OCI-LY1 (cell line): ENCODE data around the gene ADAMTSL4.

Experiments used
- H2AFZ ChIP-seq: fragments of 200-600 bp; sonication (generic), shearing (Covaris generic); 2 replicates; pipeline ENCODE4 v1.6.0; 2014; ENCODE audit warnings: antibody characterized with exemption, mild to moderate bottlenecking, low read length
- H3F3A ChIP-seq: fragments of 200-600 bp; sonication (generic), shearing (Covaris generic); 2 replicates; pipeline ENCODE4 v1.6.0; 2014; ENCODE audit warnings: mild to moderate bottlenecking, antibody characterized with exemption, low read length, moderate library complexity; ENCODE audit not compliant: insufficient read depth
- H3K27ac ChIP-seq: fragments of 200-600 bp; sonication (generic); 2 replicates; pipeline ENCODE4 v1.5.1; 2014; ENCODE audit warnings: low read length, mixed run types, mild to moderate bottlenecking, low read depth; ENCODE audit not compliant: poor library complexity, severe bottlenecking
- H3K27me3 ChIP-seq: fragments of 200-600 bp; sonication (generic); 2 replicates; pipeline ENCODE4 v1.6.0; 2014; ENCODE audit warnings: antibody characterized with exemption, mild to moderate bottlenecking, low read length, moderate library complexity; ENCODE audit not compliant: insufficient read depth
- H3K36me3 ChIP-seq: fragments of 200-600 bp; sonication (generic); 2 replicates; pipeline ENCODE4 v1.6.1; 2014; ENCODE audit warnings: mild to moderate bottlenecking, antibody characterized with exemption, low read length, moderate library complexity, mixed read lengths; ENCODE audit not compliant: insufficient read depth
- H3K4me1 ChIP-seq: fragments of 200-600 bp; sonication (generic); 2 replicates; pipeline ENCODE4 v1.5.1; 2014; ENCODE audit warnings: mild to moderate bottlenecking, low read length, moderate library complexity; ENCODE audit not compliant: insufficient read depth, severe bottlenecking
- H3K4me2 ChIP-seq: fragments of 200-600 bp; sonication (generic), shearing (Covaris generic); 2 replicates; pipeline ENCODE4 v1.6.1; 2014; ENCODE audit warnings: low read length
- H3K4me3 ChIP-seq: fragments of 200-600 bp; sonication (generic); 2 replicates; pipeline ENCODE4 v1.5.1; 2014; ENCODE audit warnings: low read length, low read depth, mild to moderate bottlenecking, mixed read lengths; ENCODE audit not compliant: poor library complexity, severe bottlenecking
- H3K79me2 ChIP-seq: fragments of 200-600 bp; shearing (Covaris generic); 2 replicates; pipeline ENCODE4 v1.6.1; 2016; ENCODE audit warnings: mixed run types, low read length, mixed read lengths; ENCODE audit not compliant: insufficient read depth
- H3K9ac ChIP-seq: fragments of 200-600 bp; sonication (generic), shearing (Covaris generic); 2 replicates; pipeline ENCODE4 v1.6.1; 2014; ENCODE audit warnings: mild to moderate bottlenecking, low read length, mixed read lengths
- H3K9me2 ChIP-seq: fragments of 200-600 bp; sonication (generic), shearing (Covaris generic); 2 replicates; pipeline ENCODE4 v1.6.1; 2014; ENCODE audit warnings: low read depth, mild to moderate bottlenecking, low read length, mixed read lengths
- H3K9me3 ChIP-seq: fragments of 200-600 bp; shearing (Covaris generic); 2 replicates; pipeline ENCODE4 v1.6.1; 2014; ENCODE audit warnings: low read length, mixed read lengths
- H4K20me1 ChIP-seq: fragments of 200-600 bp; sonication (generic), shearing (Covaris generic); 2 replicates; pipeline ENCODE4 v1.6.0; 2016; ENCODE audit warnings: mild to moderate bottlenecking, low read length; ENCODE audit not compliant: insufficient read depth
- EZH2 ChIP-seq: fragments of 200-600 bp; sonication (generic), shearing (Covaris generic); IDR thresholded peaks from 2 replicates; pipeline ENCODE4 v1.8.0; 2017; ENCODE audit warnings: borderline replicate concordance, mixed run types, mild to moderate bottlenecking, antibody characterized with exemption, low read length, moderate library complexity, mixed read lengths
- TF ChIP-seq, protein P1 (sequence below): fragments of 200-600 bp; sonication (generic), shearing (Covaris generic); IDR thresholded peaks from 2 replicates; pipeline ENCODE4 v1.5.1; 2017; ENCODE audit warnings: mild to moderate bottlenecking, antibody characterized with exemption, low read length, moderate library complexity, mixed read lengths

Gene ADAMTSL4

DNA sequence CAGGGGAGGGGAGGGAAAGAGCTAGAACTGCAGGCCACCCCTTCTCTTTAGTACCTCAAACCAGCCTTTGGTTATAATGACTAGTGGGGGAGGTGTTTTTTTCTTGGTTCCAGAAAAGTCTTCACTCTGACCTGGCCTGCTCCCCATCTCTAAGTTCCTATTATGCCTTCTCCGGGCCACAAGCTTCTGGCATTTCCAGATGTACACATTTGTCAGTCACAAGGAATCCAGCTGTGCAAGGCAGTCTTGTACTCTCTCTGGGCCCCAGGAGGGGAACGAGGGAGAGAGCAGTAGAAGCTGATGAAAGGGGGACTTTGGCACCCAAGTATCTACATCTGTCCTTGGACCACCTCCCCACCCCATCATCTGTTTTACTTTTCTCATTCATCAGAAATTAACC is 36.4 kb upstream of the ADAMTSL4 start:
- Histone ChIP-seq H3K4me3 (no peak overlapping the region), H2AFZ (no peak overlapping the region), H3K27ac (no peak overlapping the region), H4K20me1 (no peaks in the 10 kb centered on the region), H3F3A (no peaks in the 10 kb centered on the region), H3K4me1 (peaks cover 18% of the 10 kb centered on the region), H3K27me3 (no peaks in the 10 kb centered on the region), H3K9ac (no peak overlapping the region), H3K79me2 (no peaks in the 10 kb centered on the region), H3K9me3 (no peaks in the 10 kb centered on the region), H3K36me3 (peaks cover 5% of the 10 kb centered on the region; the same call in 1 of the 2 replicates), H3K9me2 (no peaks in the 10 kb centered on the region), H3K4me2 (no peak overlapping the region)
- TF ChIP-seq, protein P1, sequence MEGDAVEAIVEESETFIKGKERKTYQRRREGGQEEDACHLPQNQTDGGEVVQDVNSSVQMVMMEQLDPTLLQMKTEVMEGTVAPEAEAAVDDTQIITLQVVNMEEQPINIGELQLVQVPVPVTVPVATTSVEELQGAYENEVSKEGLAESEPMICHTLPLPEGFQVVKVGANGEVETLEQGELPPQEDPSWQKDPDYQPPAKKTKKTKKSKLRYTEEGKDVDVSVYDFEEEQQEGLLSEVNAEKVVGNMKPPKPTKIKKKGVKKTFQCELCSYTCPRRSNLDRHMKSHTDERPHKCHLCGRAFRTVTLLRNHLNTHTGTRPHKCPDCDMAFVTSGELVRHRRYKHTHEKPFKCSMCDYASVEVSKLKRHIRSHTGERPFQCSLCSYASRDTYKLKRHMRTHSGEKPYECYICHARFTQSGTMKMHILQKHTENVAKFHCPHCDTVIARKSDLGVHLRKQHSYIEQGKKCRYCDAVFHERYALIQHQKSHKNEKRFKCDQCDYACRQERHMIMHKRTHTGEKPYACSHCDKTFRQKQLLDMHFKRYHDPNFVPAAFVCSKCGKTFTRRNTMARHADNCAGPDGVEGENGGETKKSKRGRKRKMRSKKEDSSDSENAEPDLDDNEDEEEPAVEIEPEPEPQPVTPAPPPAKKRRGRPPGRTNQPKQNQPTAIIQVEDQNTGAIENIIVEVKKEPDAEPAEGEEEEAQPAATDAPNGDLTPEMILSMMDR, result no peak
- no peak for TF ChIP-seq EZH2

GRCh38 chr1:150513351-150513791 is 35.8 kb upstream of the ADAMTSL4 start:
- no peak overlapping the region for H3K9ac ChIP-seq
- no peak overlapping the region for H3K4me2 ChIP-seq
- H3K9me3 ChIP-seq, result no peaks in the 10 kb centered on the region
- H3K4me1 ChIP-seq, result peaks cover 18% of the 10 kb centered on the region
- H2AFZ ChIP-seq, result no peak overlapping the region
- H3K36me3 ChIP-seq, result no peaks in the 10 kb centered on the region; the same call in 1 of the 2 replicates
- TF ChIP-seq, protein P1, result no peak
- no peak for TF ChIP-seq EZH2
- no peak overlapping the region for H3K4me3 ChIP-seq
- H4K20me1 ChIP-seq, result no peaks in the 10 kb centered on the region
- no peaks in the 10 kb centered on the region for H3K27me3 ChIP-seq
- H3F3A ChIP-seq, result no peaks in the 10 kb centered on the region
- no peaks in the 10 kb centered on the region for H3K9me2 ChIP-seq
- no peaks in the 10 kb centered on the region for H3K79me2 ChIP-seq
- H3K27ac ChIP-seq, result no peak overlapping the region

DNA sequence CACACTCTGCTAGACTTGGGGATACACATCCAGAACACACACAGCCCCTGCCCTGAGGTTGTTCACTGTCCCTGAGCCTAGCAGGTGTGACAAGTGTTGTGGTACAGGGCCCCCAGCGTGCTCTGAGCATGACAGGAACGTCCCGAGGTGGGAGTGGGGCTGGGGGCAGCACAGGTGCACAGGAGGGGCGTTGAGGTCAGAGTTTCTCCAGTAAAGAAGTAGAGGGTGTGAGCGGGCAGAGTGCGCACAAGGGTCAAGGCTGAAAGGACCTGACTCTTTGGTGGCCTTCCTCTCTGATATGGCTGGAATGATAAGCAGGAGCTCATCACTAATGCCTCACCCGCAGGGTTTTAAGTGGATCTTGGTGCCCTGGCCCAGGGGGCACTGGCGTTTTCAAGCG is 34.9 kb upstream of the ADAMTSL4 start:
- 0 out of 2 replicates have a peak overlapping the region, but pooled peaks have one; percentile 77 for H3K4me2 ChIP-seq
- H2AFZ ChIP-seq, result no peak overlapping the region

More for the DNA sequence above, 34.9 kb upstream of the ADAMTSL4 start:
- Histone ChIP-seq H3K9me2 (no peaks in the 10 kb centered on the region), H3K4me3 (no peak overlapping the region), H3K27me3 (no peaks in the 10 kb centered on the region), H3K79me2 (no peaks in the 10 kb centered on the region), H3K27ac (no peak overlapping the region), H3K9me3 (no peaks in the 10 kb centered on the region), H4K20me1 (no peaks in the 10 kb centered on the region), H3K4me1 (peaks cover 18% of the 10 kb centered on the region), H3K36me3 (no peaks in the 10 kb centered on the region; the same call in 1 of the 2 replicates), H3K9ac (no peak overlapping the region), H3F3A (no peaks in the 10 kb centered on the region)
- TF ChIP-seq, protein P1, result no peak
- TF ChIP-seq EZH2, result no peak
